Measurements from ENCODE around the gene ABCE1.

ABCE1 gene

GRCh38 chr4:145168581-145169187, 70.6 kb downstream of the ABCE1 start:
- Histone ChIP-seq H3K27ac (no peak overlapping the region), H3K36me3 (ENCODE audit: control insufficient read depth, insufficient read depth, low read length) (no peaks in the 10 kb centered on the region), H3K4me2 (ENCODE audit: low read length) (no peak overlapping the region)

GRCh38 chr4:145170223-145170622, 72.1 kb downstream of the ABCE1 start:
- Histone ChIP-seq H3K4me3 (ENCODE audit: low read depth, low read length) (no peak overlapping the region), H3K36me3 (ENCODE audit: control insufficient read depth, insufficient read depth, low read length) (no peaks in the 10 kb centered on the region), H3K9ac (no peak overlapping the region), H3K4me1 (no peaks in the 10 kb centered on the region), H2AFZ (no peak overlapping the region), H3K27me3 (ENCODE audit: control insufficient read depth, insufficient read depth, low read length) (no peaks in the 10 kb centered on the region), H3K79me2 (peaks cover 14% of the 10 kb centered on the region), H3K4me2 (ENCODE audit: low read length) (no peak overlapping the region), H3K27ac (no peak overlapping the region), H3K9me3 (ENCODE audit: control insufficient read depth, low read length) (no peaks in the 10 kb centered on the region)
- TF ChIP-seq CTCF (IDR thresholded peaks at IDR 0.05) = no peak

More at GRCh38 chr4:145168581-145169187, 70.6 kb downstream of the ABCE1 start:
- Histone ChIP-seq H3K27me3 (ENCODE audit: control insufficient read depth, insufficient read depth, low read length) (no peaks in the 10 kb centered on the region), H3K9ac (no peak overlapping the region), H3K9me3 (ENCODE audit: control insufficient read depth, low read length) (no peaks in the 10 kb centered on the region), H3K4me3 (ENCODE audit: low read depth, low read length) (no peak overlapping the region), H3K79me2 (peaks cover 11% of the 10 kb centered on the region), H3K4me1 (no peaks in the 10 kb centered on the region), H2AFZ (no peak overlapping the region)
- TF ChIP-seq CTCF (IDR thresholded peaks at IDR 0.05) = no peak

- Histone ChIP-seq H2AFZ (no peak overlapping the region), H3K4me1 (no peaks in the 10 kb centered on the region), H3K27ac (no peak overlapping the region), H3K4me2 (ENCODE audit: low read length) (no peak overlapping the region), H3K9ac (no peak overlapping the region), H3K9me3 (ENCODE audit: control insufficient read depth, low read length) (no peaks in the 10 kb centered on the region), H3K36me3 (ENCODE audit: control insufficient read depth, insufficient read depth, low read length) (no peaks in the 10 kb centered on the region), H3K4me3 (ENCODE audit: low read depth, low read length) (no peak overlapping the region), H3K27me3 (ENCODE audit: control insufficient read depth, insufficient read depth, low read length) (no peaks in the 10 kb centered on the region), H3K79me2 (peaks cover 23% of the 10 kb centered on the region)
- no peak for TF ChIP-seq CTCF (IDR thresholded peaks at IDR 0.05)
Measured at GRCh38 chr4:145171911-145172310, 73.8 kb downstream of the ABCE1 start.

GRCh38 chr4:145176641-145177432, 78.7 kb downstream of the ABCE1 start:
- Histone ChIP-seq H3K9ac (no peak overlapping the region), H3K4me2 (ENCODE audit: low read length) (peak overlapping the region; percentile 90), H3K9me3 (ENCODE audit: control insufficient read depth, low read length) (no peaks in the 10 kb centered on the region), H3K4me3 (ENCODE audit: low read depth, low read length) (peak overlapping the region; percentile 74), H3K79me2 (peaks cover 28% of the 10 kb centered on the region), H3K4me1 (peaks cover 3% of the 10 kb centered on the region), H3K36me3 (ENCODE audit: control insufficient read depth, insufficient read depth, low read length) (no peaks in the 10 kb centered on the region), H3K27ac (peak overlapping the region; percentile 57), H2AFZ (no peak overlapping the region), H3K27me3 (ENCODE audit: control insufficient read depth, insufficient read depth, low read length) (no peaks in the 10 kb centered on the region)
- no peak for TF ChIP-seq CTCF (IDR thresholded peaks at IDR 0.05)
